ENCODE measurements around the gene DDN. TPM values are rescaled to one million over a fixed set of nuclear protein-coding genes. Genes with fewer than 3 reads are reported as not detected.

The DDN gene
- total RNA-seq, 1 experiment from 2014 or later: 0.13 TPM

- no peak for DNase-seq
- no peaks in the 10 kb centered on the region; the same call in 1 of the 2 replicates for H3K27me3 ChIP-seq
- no peak overlapping the region for H3K4me3 ChIP-seq
- no peaks in the 10 kb centered on the region for H3K9me3 ChIP-seq
- 0 out of 2 replicates have a peak, but pooled peaks cover 4% of the 10 kb centered on the region for H3K36me3 ChIP-seq
These were observed 2.1 kb downstream of the DDN start for GRCh38 chr12:48996794-48997718.

GRCh38 chr12:48995086-48995879, 3.9 kb downstream of the DDN start:
- Histone ChIP-seq H3K4me3 (no peak overlapping the region), H3K9me3 (no peaks in the 10 kb centered on the region), H3K27me3 (no peaks in the 10 kb centered on the region; the same call in 1 of the 2 replicates), H3K36me3 (no peaks in the 10 kb centered on the region)
- peak; percentile 75 for DNase-seq

- no peaks in the 10 kb centered on the region; the same call in 1 of the 2 replicates for H3K27me3 ChIP-seq
- DNase-seq: no peak
These were observed 4.7 kb downstream of the DDN start for GRCh38 chr12:48994224-48995085.

GRCh38 chr12:48993787-48994186, 5.4 kb downstream of the DDN start:
- Histone ChIP-seq H3K9me3 (no peaks in the 10 kb centered on the region), H3K36me3 (no peaks in the 10 kb centered on the region), H3K27me3 (no peaks in the 10 kb centered on the region; the same call in 1 of the 2 replicates), H3K4me3 (no peak overlapping the region)
- DNase-seq: no peak

More at GRCh38 chr12:48994224-48995085, 4.7 kb downstream of the DDN start:
- no peaks in the 10 kb centered on the region for H3K9me3 ChIP-seq
- no peak overlapping the region for H3K4me3 ChIP-seq
- H3K36me3 ChIP-seq: no peaks in the 10 kb centered on the region

GRCh38 chr12:48991247-48992050, 7.7 kb downstream of the DDN start:
- Histone ChIP-seq H3K27me3 (peaks cover 5% of the 10 kb centered on the region), H3K9me3 (no peaks in the 10 kb centered on the region), H3K4me3 (no peak overlapping the region), H3K36me3 (no peaks in the 10 kb centered on the region)
- no peak for DNase-seq

GRCh38 chr12:48990552-48990951, 8.6 kb downstream of the DDN start:
- no peak for DNase-seq
- Histone ChIP-seq H3K36me3 (no peaks in the 10 kb centered on the region), H3K9me3 (no peaks in the 10 kb centered on the region), H3K4me3 (no peak overlapping the region), H3K27me3 (peaks cover 5% of the 10 kb centered on the region)

GRCh38 chr12:48988030-48988649, 11.0 kb downstream of the DDN start:
- peak; percentile 56 for DNase-seq
- Histone ChIP-seq H3K9me3 (no peaks in the 10 kb centered on the region), H3K27me3 (peaks cover 9% of the 10 kb centered on the region), H3K36me3 (no peaks in the 10 kb centered on the region), H3K4me3 (no peak overlapping the region)

GRCh38 chr12:48986720-48987291, 12.4 kb downstream of the DDN start:
- Histone ChIP-seq H3K36me3 (no peaks in the 10 kb centered on the region), H3K27me3 (peaks cover 13% of the 10 kb centered on the region), H3K4me3 (no peak overlapping the region), H3K9me3 (no peaks in the 10 kb centered on the region)
- no peak for DNase-seq

GRCh38 chr12:48985901-48986300, 13.3 kb downstream of the DDN start:
- no peaks in the 10 kb centered on the region for H3K36me3 ChIP-seq
- peaks cover 22% of the 10 kb centered on the region for H3K27me3 ChIP-seq
- no peak overlapping the region for H3K4me3 ChIP-seq
- H3K9me3 ChIP-seq: no peaks in the 10 kb centered on the region
- DNase-seq: no peak

- H3K9me3 ChIP-seq: no peaks in the 10 kb centered on the region
- H3K4me3 ChIP-seq: no peak overlapping the region
- H3K36me3 ChIP-seq: no peaks in the 10 kb centered on the region
- peaks cover 26% of the 10 kb centered on the region for H3K27me3 ChIP-seq
- DNase-seq: no peak
These were observed 13.7 kb downstream of the DDN start for GRCh38 chr12:48985475-48985897.

GRCh38 chr12:48982397-48983080, 16.6 kb downstream of the DDN start:
- no peaks in the 10 kb centered on the region for H3K36me3 ChIP-seq
- H3K9me3 ChIP-seq: no peaks in the 10 kb centered on the region
- H3K4me3 ChIP-seq: no peak overlapping the region
- no peak for DNase-seq
- peaks cover 50% of the 10 kb centered on the region for H3K27me3 ChIP-seq

GRCh38 chr12:48981757-48982157, 17.4 kb downstream of the DDN start:
- Histone ChIP-seq H3K9me3 (no peaks in the 10 kb centered on the region), H3K36me3 (no peaks in the 10 kb centered on the region), H3K27me3 (peaks cover 50% of the 10 kb centered on the region), H3K4me3 (no peak overlapping the region)
- DNase-seq: no peak

- Histone ChIP-seq H3K4me3 (no peak overlapping the region), H3K36me3 (no peaks in the 10 kb centered on the region), H3K9me3 (no peaks in the 10 kb centered on the region), H3K27me3 (peaks cover 50% of the 10 kb centered on the region)
- no peak for DNase-seq
These were observed 18.0 kb downstream of the DDN start for GRCh38 chr12:48980953-48981756.

GRCh38 chr12:48980389-48980952, 18.7 kb downstream of the DDN start:
- no peak for DNase-seq

More at GRCh38 chr12:48980389-48980952, 18.7 kb downstream of the DDN start:
- Histone ChIP-seq H3K36me3 (no peaks in the 10 kb centered on the region), H3K9me3 (no peaks in the 10 kb centered on the region), H3K4me3 (no peak overlapping the region), H3K27me3 (peaks cover 50% of the 10 kb centered on the region)

All from MG63 (cell line).